Measurements from ENCODE around the gene MAGI2. TPM values are rescaled to one million over a fixed set of nuclear protein-coding genes. Genes with fewer than 3 reads are reported as not detected.

The MAGI2 gene
- total RNA-seq, 1 donor from 2014 or later: 11.4 TPM

GRCh38 chr7:79281426-79281825 lies 172.0 kb downstream of the MAGI2 start:
- no peaks in the 10 kb centered on the region for H3K36me3 Mint-ChIP-seq (ENCODE audit: insufficient read depth)
- H3K27me3 Mint-ChIP-seq: no peaks in the 10 kb centered on the region

DNA sequence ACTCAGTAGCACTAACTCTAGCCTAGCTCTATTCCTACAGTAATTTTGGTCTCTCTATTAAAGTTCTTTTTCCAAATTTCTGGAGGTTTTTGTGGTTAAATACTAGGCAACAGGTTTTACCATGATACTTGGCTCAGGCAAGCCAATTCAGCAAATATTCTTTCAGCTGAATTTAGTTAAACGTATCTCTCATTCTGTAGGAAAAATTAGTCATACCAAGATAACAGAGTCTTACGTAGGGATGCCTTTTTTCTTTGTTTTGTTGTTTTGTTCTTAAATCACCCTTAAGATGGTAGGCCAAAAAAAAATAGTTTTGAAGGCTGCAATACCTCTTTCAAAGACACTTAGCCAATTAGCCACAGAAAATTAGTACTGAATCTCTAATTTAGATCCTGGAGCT lies 180.5 kb downstream of the MAGI2 start:
- TF ChIP-seq, protein P1, sequence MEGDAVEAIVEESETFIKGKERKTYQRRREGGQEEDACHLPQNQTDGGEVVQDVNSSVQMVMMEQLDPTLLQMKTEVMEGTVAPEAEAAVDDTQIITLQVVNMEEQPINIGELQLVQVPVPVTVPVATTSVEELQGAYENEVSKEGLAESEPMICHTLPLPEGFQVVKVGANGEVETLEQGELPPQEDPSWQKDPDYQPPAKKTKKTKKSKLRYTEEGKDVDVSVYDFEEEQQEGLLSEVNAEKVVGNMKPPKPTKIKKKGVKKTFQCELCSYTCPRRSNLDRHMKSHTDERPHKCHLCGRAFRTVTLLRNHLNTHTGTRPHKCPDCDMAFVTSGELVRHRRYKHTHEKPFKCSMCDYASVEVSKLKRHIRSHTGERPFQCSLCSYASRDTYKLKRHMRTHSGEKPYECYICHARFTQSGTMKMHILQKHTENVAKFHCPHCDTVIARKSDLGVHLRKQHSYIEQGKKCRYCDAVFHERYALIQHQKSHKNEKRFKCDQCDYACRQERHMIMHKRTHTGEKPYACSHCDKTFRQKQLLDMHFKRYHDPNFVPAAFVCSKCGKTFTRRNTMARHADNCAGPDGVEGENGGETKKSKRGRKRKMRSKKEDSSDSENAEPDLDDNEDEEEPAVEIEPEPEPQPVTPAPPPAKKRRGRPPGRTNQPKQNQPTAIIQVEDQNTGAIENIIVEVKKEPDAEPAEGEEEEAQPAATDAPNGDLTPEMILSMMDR (IDR thresholded peaks at IDR 0.05; ENCODE audit: unreplicated experiment): no peak
- Mint-ChIP-seq H3K4me3 (ENCODE audit: low read depth) (no peak overlapping the region), H3K27me3 (no peaks in the 10 kb centered on the region), H3K9me3 (ENCODE audit: low read depth) (peaks cover 6% of the 10 kb centered on the region), H3K27ac (no peak overlapping the region), H3K36me3 (ENCODE audit: insufficient read depth) (peaks cover 1% of the 10 kb centered on the region), H3K4me1 (ENCODE audit: low read depth) (peaks cover 7% of the 10 kb centered on the region)
- DNase-seq (ENCODE audit: low spot score, unreplicated experiment): no peak

More at GRCh38 chr7:79281426-79281825, 172.0 kb downstream of the MAGI2 start:
- H3K27ac Mint-ChIP-seq: no peak overlapping the region
- TF ChIP-seq, protein P1 (IDR thresholded peaks at IDR 0.05; ENCODE audit: unreplicated experiment): no peak
- no peak overlapping the region for H3K4me3 Mint-ChIP-seq (ENCODE audit: low read depth)
- no peak for DNase-seq (ENCODE audit: low spot score, unreplicated experiment)
- no peaks in the 10 kb centered on the region for H3K9me3 Mint-ChIP-seq (ENCODE audit: low read depth)
- peaks cover 19% of the 10 kb centered on the region for H3K4me1 Mint-ChIP-seq (ENCODE audit: low read depth)

DNA sequence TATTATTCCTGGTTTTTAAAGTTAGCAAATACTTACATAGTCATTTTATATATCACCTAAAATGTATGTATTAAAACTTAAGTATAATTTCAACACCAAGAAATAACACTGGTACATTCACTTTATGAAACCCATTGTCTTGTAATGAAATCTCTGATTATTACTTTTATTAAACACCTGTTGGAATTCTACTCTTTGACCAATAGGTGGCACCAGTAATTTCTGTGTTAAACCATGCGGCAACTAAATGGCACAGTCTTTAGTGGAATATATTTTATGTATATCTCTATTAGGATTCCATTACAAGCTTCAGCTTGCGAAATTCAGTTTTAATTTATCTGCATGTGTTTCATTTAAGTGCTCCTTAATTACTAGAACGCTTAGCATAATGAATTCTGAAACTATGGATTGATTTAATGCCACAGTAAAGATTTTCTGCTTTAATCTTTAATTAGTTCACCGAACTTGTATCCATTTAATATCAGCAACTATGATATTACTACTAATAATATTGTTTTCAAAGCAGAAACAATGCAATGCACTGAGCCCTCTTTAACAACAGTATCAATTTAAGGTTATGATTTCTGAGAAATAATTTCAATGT lies 181.3 kb downstream of the MAGI2 start:
- no peak overlapping the region for H3K27ac Mint-ChIP-seq
- DNase-seq (ENCODE audit: low spot score, unreplicated experiment): no peak
- TF ChIP-seq, protein P1 (IDR thresholded peaks at IDR 0.05; ENCODE audit: unreplicated experiment): peak; percentile 72
- peaks cover 1% of the 10 kb centered on the region for H3K36me3 Mint-ChIP-seq (ENCODE audit: insufficient read depth)
- peaks cover 7% of the 10 kb centered on the region for H3K4me1 Mint-ChIP-seq (ENCODE audit: low read depth)
- H3K9me3 Mint-ChIP-seq (ENCODE audit: low read depth): peaks cover 6% of the 10 kb centered on the region
- no peak overlapping the region for H3K4me3 Mint-ChIP-seq (ENCODE audit: low read depth)
- no peaks in the 10 kb centered on the region for H3K27me3 Mint-ChIP-seq

DNA sequence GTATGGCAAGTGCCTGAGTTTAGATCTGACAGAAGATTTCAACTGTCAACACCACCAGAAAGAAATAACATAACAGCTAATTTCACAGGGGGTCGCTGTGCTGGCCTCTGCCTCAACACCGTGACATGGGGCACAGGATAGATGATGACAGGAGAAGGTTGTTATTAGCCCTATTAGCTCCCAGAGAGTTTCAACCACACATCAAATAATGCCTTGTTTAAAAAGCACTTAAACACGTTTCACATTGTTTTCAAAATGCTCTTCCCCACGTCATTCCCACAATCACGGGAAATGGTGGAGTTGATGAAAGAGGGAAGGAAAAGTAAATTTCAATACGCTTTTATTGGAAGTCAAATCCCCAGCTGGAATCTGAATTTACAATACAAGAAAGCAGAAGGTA lies 184.7 kb downstream of the MAGI2 start:
- Mint-ChIP-seq H3K36me3 (ENCODE audit: insufficient read depth) (no peaks in the 10 kb centered on the region), H3K27ac (no peak overlapping the region), H3K4me3 (ENCODE audit: low read depth) (no peak overlapping the region), H3K9me3 (ENCODE audit: low read depth) (no peaks in the 10 kb centered on the region), H3K27me3 (no peaks in the 10 kb centered on the region), H3K4me1 (ENCODE audit: low read depth) (peaks cover 7% of the 10 kb centered on the region)
- TF ChIP-seq, protein P1 (IDR thresholded peaks at IDR 0.05; ENCODE audit: unreplicated experiment): no peak
- DNase-seq (ENCODE audit: low spot score, unreplicated experiment): no peak

- Mint-ChIP-seq H3K9me3 (ENCODE audit: low read depth) (no peaks in the 10 kb centered on the region), H3K4me1 (ENCODE audit: low read depth) (no peaks in the 10 kb centered on the region), H3K4me3 (ENCODE audit: low read depth) (no peak overlapping the region), H3K36me3 (ENCODE audit: insufficient read depth) (no peaks in the 10 kb centered on the region), H3K27me3 (no peaks in the 10 kb centered on the region), H3K27ac (no peak overlapping the region)
- DNase-seq (ENCODE audit: low spot score, unreplicated experiment): no peak
- TF ChIP-seq, protein P1 (IDR thresholded peaks at IDR 0.05; ENCODE audit: unreplicated experiment): no peak
These were observed 194.6 kb downstream of the MAGI2 start for GRCh38 chr7:79258826-79259225.
